ENCODE measurements around the gene AMPD3.

- no peak for TF ChIP-seq CTCF (IDR thresholded peaks at IDR 0.05)
- no peak for TF ChIP-seq POLR2A (IDR thresholded peaks at IDR 0.05)
These were observed 82.5 kb downstream of the AMPD3 start for GRCh38 chr11:10537600-10537999.

Measured in uterus (tissue), 2 donors.